Osteoblast (primary cell): ENCODE data around the gene IDI1. TPM values are rescaled to one million over a fixed set of nuclear protein-coding genes. Genes with fewer than 3 reads are reported as not detected.

Source experiments
- DNase-seq: peaks from one replicate; pipeline ENCODE4 v3.0.0; 2011; ENCODE audit warnings: low spot score, mixed read lengths; ENCODE audit not compliant: insufficient read length; ENCODE audit errors: missing footprints
- H2AFZ ChIP-seq: 2 replicates; pipeline ENCODE4 v1.6.0; 2011; ENCODE audit warnings: mild to moderate bottlenecking, low read length
- H3K27ac ChIP-seq: 2 replicates; pipeline ENCODE4 v1.5.1; 2011; ENCODE audit warnings: mild to moderate bottlenecking, low read depth, low read length, moderate library complexity
- H3K27me3 ChIP-seq: 2 replicates; pipeline ENCODE4 v1.6.0; 2012; ENCODE audit warnings: mild to moderate bottlenecking, control low read depth, inconsistent platforms, low read length, moderate library complexity; ENCODE audit not compliant: insufficient read depth
- H3K36me3 ChIP-seq: 2 replicates; pipeline ENCODE4 v1.5.1; 2011; ENCODE audit warnings: mild to moderate bottlenecking, low read length, control low read depth, moderate library complexity; ENCODE audit not compliant: insufficient read depth
- H3K4me1 ChIP-seq: 2 replicates; pipeline ENCODE4 v1.5.1; 2011; ENCODE audit warnings: mild to moderate bottlenecking, low read length, control low read depth, moderate library complexity; ENCODE audit not compliant: insufficient read depth
- H3K4me2 ChIP-seq: 2 replicates; pipeline ENCODE4 v1.6.0; 2011; ENCODE audit warnings: mild to moderate bottlenecking, low read length; ENCODE audit not compliant: insufficient read depth
- H3K4me3 ChIP-seq: fragments of 200-600 bp; sonication (generic); 3 replicates; pipeline ENCODE4 v1.5.1; 2012; ENCODE audit warnings: mild to moderate bottlenecking, low read length, inconsistent platforms; ENCODE audit not compliant: insufficient read depth
- H3K79me2 ChIP-seq: 2 replicates; pipeline ENCODE4 v1.6.0; 2012; ENCODE audit warnings: mild to moderate bottlenecking, low read length, control low read depth, inconsistent platforms; ENCODE audit not compliant: insufficient read depth
- H3K9me3 ChIP-seq: 2 replicates; pipeline ENCODE4 v1.5.1; 2011; ENCODE audit warnings: low read depth, low read length, control low read depth
- H4K20me1 ChIP-seq: 2 replicates; pipeline ENCODE4 v1.6.0; 2012; ENCODE audit warnings: mild to moderate bottlenecking, low read length, control low read depth; ENCODE audit not compliant: insufficient read depth
- CTCF ChIP-seq: IDR thresholded peaks from 2 replicates; pipeline ENCODE4 v1.5.1; 2011; ENCODE audit warnings: mild to moderate bottlenecking, low read depth, low read length, moderate library complexity; ENCODE audit errors: extremely low read depth
- total RNA-seq: library from RNA; depleted of rRNA; stranded (reverse); fragments of >200 nt; gene quantifications from 2 replicates; pipeline ENCODE4 v1.2.3, GENCODE V29; 2012

The IDI1 gene
- total RNA-seq, 1 donor, result 104 TPM

- Histone ChIP-seq H3K36me3 (peaks cover 7% of the 10 kb centered on the region), H3K79me2 (peaks cover 92% of the 10 kb centered on the region), H3K4me3 (peak within 1 kb of the TSS; percentile 96), H3K27me3 (no peaks in the 10 kb centered on the region), H3K27ac (peak within 1 kb of the TSS; percentile 96), H2AFZ (peak within 1 kb of the TSS; percentile 90), H3K9me3 (no peaks in the 10 kb centered on the region), H4K20me1 (peaks cover 22% of the 10 kb centered on the region), H3K4me2 (peak within 1 kb of the TSS; percentile 72), H3K4me1 (peaks cover 25% of the 10 kb centered on the region)
- TF ChIP-seq CTCF, result no peak
- peak; percentile 98 for DNase-seq
Measured at GRCh38 chr10:1056326-1057105, 7.6 kb upstream of the IDI1 start, which contains the start of gene WDR37. Gene WDR37 (plus strand): TSS chr10:1056385. CDS start chr10:1072156, 15,771 bp downstream.

GRCh38 chr10:1054684-1055083 is 5.8 kb upstream of the IDI1 start:
- DNase-seq, result no peak
- Histone ChIP-seq H3K4me2 (peak overlapping the region; percentile 72), H2AFZ (no peak overlapping the region), H3K4me3 (peak overlapping the region; percentile 22), H3K9me3 (no peaks in the 10 kb centered on the region), H3K79me2 (peaks cover 85% of the 10 kb centered on the region), H4K20me1 (peaks cover 20% of the 10 kb centered on the region), H3K27me3 (no peaks in the 10 kb centered on the region), H3K4me1 (peaks cover 33% of the 10 kb centered on the region), H3K36me3 (peaks cover 7% of the 10 kb centered on the region), H3K27ac (peak overlapping the region; percentile 96)
- no peak for TF ChIP-seq CTCF

DNA sequence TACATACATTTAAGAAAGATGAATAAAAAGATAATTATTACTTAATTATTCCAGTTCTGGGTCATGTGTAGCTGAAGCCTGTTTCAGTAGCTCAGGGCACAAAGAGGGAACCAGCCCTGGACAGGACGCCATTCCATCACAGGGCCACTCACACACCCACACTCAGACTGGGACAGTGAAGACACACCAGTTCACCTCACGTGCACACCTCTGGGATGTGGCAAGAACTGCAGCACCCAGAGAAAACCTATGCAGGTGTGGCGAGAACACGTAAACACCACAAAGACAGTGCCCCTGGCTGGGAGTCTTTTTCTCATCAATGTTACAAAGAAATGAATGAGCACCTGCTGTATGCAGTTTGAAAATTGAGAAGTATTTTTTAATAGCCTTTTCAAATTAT is 1.6 kb upstream of the IDI1 start:
- Histone ChIP-seq H4K20me1 (peaks cover 18% of the 10 kb centered on the region), H2AFZ (no peak overlapping the region), H3K4me3 (peak overlapping the region; percentile 39), H3K27me3 (no peaks in the 10 kb centered on the region), H3K79me2 (peaks cover 74% of the 10 kb centered on the region), H3K9me3 (no peaks in the 10 kb centered on the region), H3K4me1 (peaks cover 27% of the 10 kb centered on the region), H3K4me2 (peak overlapping the region; percentile 99), H3K27ac (peak overlapping the region; percentile 97), H3K36me3 (peaks cover 7% of the 10 kb centered on the region)
- no peak for TF ChIP-seq CTCF
- DNase-seq, result no peak

DNA sequence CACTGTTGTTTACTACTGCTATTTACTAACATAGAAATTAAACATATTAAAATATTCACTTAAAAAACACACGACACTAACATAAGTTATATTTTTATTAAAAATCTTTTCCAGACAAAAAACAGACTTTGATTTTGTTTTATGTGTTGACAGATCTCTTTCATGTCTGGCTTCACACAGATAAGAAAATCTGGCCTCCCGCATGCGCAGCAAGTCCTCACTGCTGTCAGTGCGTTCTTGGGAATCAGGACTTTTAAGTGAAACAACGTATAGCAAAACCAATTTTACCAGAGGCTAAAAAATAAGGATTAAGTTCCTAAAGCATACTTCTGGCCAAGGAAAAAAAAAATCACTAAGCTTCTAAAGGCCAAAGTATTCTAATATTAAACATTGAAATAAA is 1.2 kb upstream of the IDI1 start:
- Histone ChIP-seq H3K36me3 (peaks cover 7% of the 10 kb centered on the region), H4K20me1 (peaks cover 22% of the 10 kb centered on the region), H3K4me2 (peak overlapping the region; percentile 99), H3K4me3 (peak overlapping the region; percentile 95), H3K27me3 (no peaks in the 10 kb centered on the region), H2AFZ (peak overlapping the region; percentile 80), H3K79me2 (peaks cover 74% of the 10 kb centered on the region), H3K4me1 (peaks cover 23% of the 10 kb centered on the region), H3K27ac (peak overlapping the region; percentile 97), H3K9me3 (no peaks in the 10 kb centered on the region)
- no peak for TF ChIP-seq CTCF
- no peak for DNase-seq
